Peyer's patch (tissue), 4 donors: Measurements from ENCODE around the gene LIN37.

Source experiments
- POLR2A ChIP-seq, 2 donors: fragments of 450-650 bp; IDR thresholded peaks; one replicate each; pipeline ENCODE4 v1.5.1; 2017; ENCODE audit warnings: antibody characterized with exemption in 2 of 2, mild to moderate bottlenecking in 2 of 2, moderate library complexity in 2 of 2
- TF ChIP-seq, protein P1 (sequence below), 6 experiments: fragments of 450-650 bp in 4 of 6; fragments of 200-600 bp in 2 of 6; sonication (generic) in 1 of 6; IDR thresholded peaks; one replicate each; pipeline ENCODE4 v1.5.1; 2017 to 2019; ENCODE audit warnings: antibody characterized with exemption in 6 of 6, mild to moderate bottlenecking in 3 of 6, moderate library complexity in 1 of 6

DNA sequence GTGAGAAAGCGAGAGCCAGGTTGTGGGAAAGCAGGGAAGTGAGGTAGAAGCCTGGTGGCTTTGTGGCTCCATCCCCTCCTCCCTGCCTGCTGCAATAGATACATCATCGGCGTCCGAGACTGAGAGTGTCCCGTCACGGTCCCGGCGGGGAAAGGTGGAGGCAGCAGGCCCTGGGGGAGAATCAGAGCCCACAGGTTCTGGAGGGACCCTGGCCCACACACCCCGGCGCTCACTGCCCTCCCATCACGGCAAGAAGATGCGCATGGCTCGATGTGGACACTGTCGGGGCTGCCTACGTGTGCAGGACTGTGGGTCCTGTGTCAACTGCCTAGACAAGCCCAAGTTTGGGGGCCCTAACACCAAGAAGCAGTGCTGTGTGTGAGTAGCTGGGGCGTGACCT, 25.5 kb upstream of the LIN37 start:
- TF ChIP-seq, protein P1, sequence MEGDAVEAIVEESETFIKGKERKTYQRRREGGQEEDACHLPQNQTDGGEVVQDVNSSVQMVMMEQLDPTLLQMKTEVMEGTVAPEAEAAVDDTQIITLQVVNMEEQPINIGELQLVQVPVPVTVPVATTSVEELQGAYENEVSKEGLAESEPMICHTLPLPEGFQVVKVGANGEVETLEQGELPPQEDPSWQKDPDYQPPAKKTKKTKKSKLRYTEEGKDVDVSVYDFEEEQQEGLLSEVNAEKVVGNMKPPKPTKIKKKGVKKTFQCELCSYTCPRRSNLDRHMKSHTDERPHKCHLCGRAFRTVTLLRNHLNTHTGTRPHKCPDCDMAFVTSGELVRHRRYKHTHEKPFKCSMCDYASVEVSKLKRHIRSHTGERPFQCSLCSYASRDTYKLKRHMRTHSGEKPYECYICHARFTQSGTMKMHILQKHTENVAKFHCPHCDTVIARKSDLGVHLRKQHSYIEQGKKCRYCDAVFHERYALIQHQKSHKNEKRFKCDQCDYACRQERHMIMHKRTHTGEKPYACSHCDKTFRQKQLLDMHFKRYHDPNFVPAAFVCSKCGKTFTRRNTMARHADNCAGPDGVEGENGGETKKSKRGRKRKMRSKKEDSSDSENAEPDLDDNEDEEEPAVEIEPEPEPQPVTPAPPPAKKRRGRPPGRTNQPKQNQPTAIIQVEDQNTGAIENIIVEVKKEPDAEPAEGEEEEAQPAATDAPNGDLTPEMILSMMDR (IDR thresholded peaks at IDR 0.05): no peak
- no peak for TF ChIP-seq POLR2A (IDR thresholded peaks at IDR 0.05)
